GM23338 (cell line): ENCODE measurements around the gene RALGPS1. TPM values are rescaled to one million over a fixed set of nuclear protein-coding genes. Genes with fewer than 3 reads are reported as not detected.

Experiments
- CREB1 ChIP-seq: fragments of 250-450 bp; sonication (Bioruptor Pico); IDR thresholded peaks from 2 replicates; pipeline ENCODE4 v1.5.0; 2020; ENCODE audit warnings: low read depth, mild to moderate bottlenecking, moderate library complexity
- CTCF ChIP-seq, 2 experiments: fragments of 200-600 bp in 1 of 2; sonication (generic) in 1 of 2; conservative IDR thresholded peaks; 2 replicates each; pipeline versions ENCODE4 v1.5.1 to v1.6.1; 2016 to 2017; ENCODE audit warnings: antibody characterized with exemption in 2 of 2, low read depth in 2 of 2, mild to moderate bottlenecking in 2 of 2, moderate library complexity in 1 of 2
- ETS1 ChIP-seq: IDR thresholded peaks from 2 replicates; pipeline ENCODE4 v1.6.1; 2016; ENCODE audit warnings: antibody characterized with exemption
- EZH2phosphoT487 ChIP-seq: fragments of 200-600 bp; sonication (generic); IDR thresholded peaks from one replicate; pipeline ENCODE4 v1.8.1; 2018; ENCODE audit warnings: antibody characterized with exemption; ENCODE audit not compliant: unreplicated experiment
- POLR2AphosphoS5 ChIP-seq: IDR thresholded peaks from 2 replicates; pipeline ENCODE4 v1.6.1; 2016; ENCODE audit warnings: antibody characterized with exemption, low read depth
- REST ChIP-seq: IDR thresholded peaks from one replicate; pipeline ENCODE4 v1.6.1; 2018; ENCODE audit warnings: antibody characterized with exemption; ENCODE audit not compliant: unreplicated experiment
- ZNF462 ChIP-seq: fragments of 250-450 bp; sonication (Bioruptor Pico); IDR thresholded peaks from 2 replicates; pipeline ENCODE4 v1.5.0; 2020; ENCODE audit warnings: mild to moderate bottlenecking, moderate library complexity
- polyA plus RNA-seq: library from polyadenylated mRNA; unstranded; fragments of >200 nt; fragmentation: Nextera tagmentation; extraction: Ambion mirVana; gene quantifications from 2 replicates; pipeline ENCODE4 v1.2.1, GENCODE V29; 2016
- total RNA-seq: library from RNA; depleted of rRNA; stranded (reverse); fragments of >200 nt; shearing (Covaris generic); gene quantifications from 2 replicates; pipeline ENCODE4 v1.2.3, GENCODE V29; 2014

The RALGPS1 gene
- total and polyA plus RNA-seq, 2 experiments from 2014 or later = 18.2 to 57.1 TPM

GRCh38 chr9:126974594-126974993, 60.0 kb downstream of the RALGPS1 start (continued):
- no peak for TF ChIP-seq ZNF462 (CRISPR knock-in tag)
- TF ChIP-seq CREB1 (CRISPR knock-in tag) = no peak
- no peak for TF ChIP-seq REST
- TF ChIP-seq POLR2AphosphoS5 = no peak
- TF ChIP-seq EZH2phosphoT487 = no peak
- TF ChIP-seq ETS1 = no peak
- no peak for TF ChIP-seq CTCF (conservative IDR thresholded peaks at IDR 0.05; ENCODE audit: low read depth in 2 of 2)
